ENCODE data around the gene USP32. TPM values are rescaled to one million over a fixed set of nuclear protein-coding genes. Genes with fewer than 3 reads are reported as not detected.
A peak's percentile ranks its signal among the peaks of the same experiment; 100 is the strongest.
"Not testable (repeated sequence)": the region's sequence is repeated elsewhere in the genome, so short reads cannot be mapped to it uniquely, and the experiment has no call there.

Gene USP32
- total RNA-seq, 2 donors from 2014 or later, result 54.1 to 74.3 TPM

DNA sequence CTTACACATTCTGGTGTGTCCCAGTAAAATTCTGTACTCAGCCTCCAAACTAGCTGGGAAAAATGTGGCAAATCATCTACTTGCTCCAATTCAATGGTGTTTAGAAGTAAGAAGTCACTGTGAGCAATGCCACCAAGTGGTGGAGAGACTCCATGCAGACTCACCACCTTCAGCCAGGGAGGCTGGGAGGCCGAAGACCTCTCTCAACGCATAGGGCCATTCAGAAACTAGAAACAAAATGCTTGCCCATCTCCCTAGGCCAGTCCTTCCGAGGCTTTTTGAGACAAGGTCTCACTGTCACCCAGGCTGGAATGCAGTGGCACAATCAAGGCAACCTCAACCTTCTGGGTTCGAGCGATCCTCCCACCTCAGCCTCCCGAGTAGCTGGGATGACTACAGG is 217.2 kb downstream of the USP32 start:
- not testable (repeated sequence) for H3K9me3 Mint-ChIP-seq; H3K27me3 Mint-ChIP-seq (ENCODE audit: insufficient read depth); H3K27ac ChIP-seq (ENCODE audit: low read depth, low read length); H3K9ac ChIP-seq (ENCODE audit: extremely low read depth, low read length, poor library complexity, severe bottlenecking); H3K9me3 ChIP-seq (ENCODE audit: control insufficient read depth, low read length); H3K4me3 ChIP-seq (ENCODE audit: low read length); H3K27ac Mint-ChIP-seq; H3K27me3 ChIP-seq (ENCODE audit: control insufficient read depth, insufficient read depth, low read length, poor library complexity, severe bottlenecking); H3K4me1 ChIP-seq (ENCODE audit: control insufficient read depth, insufficient read depth, low read length); H3K4me3 Mint-ChIP-seq
- peaks cover 12% of the 10 kb centered on the region for H3K36me3 ChIP-seq (ENCODE audit: control insufficient read depth, insufficient read depth, low read length)
- Mint-ChIP-seq H3K4me1 (peaks cover 18% of the 10 kb centered on the region), H3K36me3 (ENCODE audit: low read depth) (peaks cover 25% of the 10 kb centered on the region)
- TF ChIP-seq, protein P1, sequence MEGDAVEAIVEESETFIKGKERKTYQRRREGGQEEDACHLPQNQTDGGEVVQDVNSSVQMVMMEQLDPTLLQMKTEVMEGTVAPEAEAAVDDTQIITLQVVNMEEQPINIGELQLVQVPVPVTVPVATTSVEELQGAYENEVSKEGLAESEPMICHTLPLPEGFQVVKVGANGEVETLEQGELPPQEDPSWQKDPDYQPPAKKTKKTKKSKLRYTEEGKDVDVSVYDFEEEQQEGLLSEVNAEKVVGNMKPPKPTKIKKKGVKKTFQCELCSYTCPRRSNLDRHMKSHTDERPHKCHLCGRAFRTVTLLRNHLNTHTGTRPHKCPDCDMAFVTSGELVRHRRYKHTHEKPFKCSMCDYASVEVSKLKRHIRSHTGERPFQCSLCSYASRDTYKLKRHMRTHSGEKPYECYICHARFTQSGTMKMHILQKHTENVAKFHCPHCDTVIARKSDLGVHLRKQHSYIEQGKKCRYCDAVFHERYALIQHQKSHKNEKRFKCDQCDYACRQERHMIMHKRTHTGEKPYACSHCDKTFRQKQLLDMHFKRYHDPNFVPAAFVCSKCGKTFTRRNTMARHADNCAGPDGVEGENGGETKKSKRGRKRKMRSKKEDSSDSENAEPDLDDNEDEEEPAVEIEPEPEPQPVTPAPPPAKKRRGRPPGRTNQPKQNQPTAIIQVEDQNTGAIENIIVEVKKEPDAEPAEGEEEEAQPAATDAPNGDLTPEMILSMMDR (conservative IDR thresholded peaks at IDR 0.05), result peak; percentile 72
- WGBS, 2 experiments (ENCODE audit: insufficient coverage in 1 of 2, insufficient read length in 1 of 2), result 90 to 96% methylated on average over 2 to 6 of the region's 6 CpGs
- peak; percentile 84 for DNase-seq

DNA sequence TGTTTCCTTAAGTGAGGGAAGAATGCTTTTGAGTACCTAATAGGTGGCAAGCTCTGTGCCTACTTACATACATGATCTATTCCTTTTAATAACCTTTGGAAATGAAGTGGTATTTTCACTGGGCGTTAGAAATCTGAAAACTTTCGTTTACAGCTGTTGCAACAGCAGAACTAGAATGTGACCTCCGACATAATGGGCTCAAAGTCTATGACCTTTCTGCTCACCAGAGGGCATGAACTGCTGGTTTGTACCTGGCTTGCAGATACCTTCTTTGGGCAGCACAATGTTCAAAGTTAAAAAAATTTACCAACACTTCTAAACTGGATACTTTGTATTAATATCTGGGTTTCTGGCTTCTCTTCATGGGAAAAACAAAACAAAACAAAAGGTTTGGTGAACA is 217.9 kb downstream of the USP32 start:
- DNase-seq, result no peak

DNA sequence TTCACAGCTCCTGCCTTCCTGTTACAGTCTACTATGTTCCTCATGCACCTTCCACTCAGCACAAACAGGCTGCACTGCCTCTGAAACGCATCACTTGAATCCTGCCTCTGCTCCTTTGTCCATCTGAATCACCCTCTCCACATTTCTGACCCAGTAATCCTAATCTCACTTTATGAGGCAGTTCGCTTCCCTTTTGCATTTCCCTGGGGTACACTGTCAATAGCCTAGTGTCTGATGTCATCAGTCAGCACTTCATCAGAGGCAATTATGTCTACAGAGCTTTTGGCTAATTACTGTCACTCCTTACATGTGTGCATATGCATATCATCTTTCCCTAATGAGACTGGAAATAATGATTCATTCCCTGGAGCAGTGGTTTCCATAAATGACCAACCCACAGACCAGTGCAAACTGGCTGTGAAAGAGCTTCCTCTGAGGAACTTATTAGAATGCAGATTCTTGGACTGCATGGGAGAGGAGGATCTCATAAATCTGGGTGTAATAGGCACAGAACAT is 218.6 kb downstream of the USP32 start:
- peaks cover 19% of the 10 kb centered on the region for H3K4me1 Mint-ChIP-seq
- peak overlapping the region; percentile 50 for H3K27ac Mint-ChIP-seq
- no peaks in the 10 kb centered on the region for H3K9me3 Mint-ChIP-seq
- TF ChIP-seq, protein P1 (conservative IDR thresholded peaks at IDR 0.05), result no peak
- H3K9me3 ChIP-seq (ENCODE audit: control insufficient read depth, low read length), result no peaks in the 10 kb centered on the region
- peaks cover 4% of the 10 kb centered on the region for H3K36me3 ChIP-seq (ENCODE audit: control insufficient read depth, insufficient read depth, low read length)
- no peak overlapping the region for H3K9ac ChIP-seq (ENCODE audit: extremely low read depth, low read length, poor library complexity, severe bottlenecking)
- H3K36me3 Mint-ChIP-seq (ENCODE audit: low read depth), result peaks cover 17% of the 10 kb centered on the region
- 93 to 99% methylated on average over 2 of the region's 2 CpGs for WGBS, 2 experiments (ENCODE audit: insufficient coverage in 1 of 2, insufficient read length in 1 of 2)
- no peak overlapping the region for H3K4me3 ChIP-seq (ENCODE audit: low read length)
- H3K27ac ChIP-seq (ENCODE audit: low read depth, low read length), result no peak overlapping the region
- DNase-seq, result peak; percentile 39
- no peaks in the 10 kb centered on the region for H3K27me3 ChIP-seq (ENCODE audit: control insufficient read depth, insufficient read depth, low read length, poor library complexity, severe bottlenecking)
- H3K4me3 Mint-ChIP-seq, result no peak overlapping the region
- no peaks in the 10 kb centered on the region for H3K27me3 Mint-ChIP-seq (ENCODE audit: insufficient read depth)
- H3K4me1 ChIP-seq (ENCODE audit: control insufficient read depth, insufficient read depth, low read length), result peaks cover 4% of the 10 kb centered on the region

More for the DNA sequence above, 217.9 kb downstream of the USP32 start:
- 91 to 93% methylated on average over 3 of the region's 3 CpGs for WGBS, 2 experiments (ENCODE audit: insufficient coverage in 1 of 2, insufficient read length in 1 of 2)
- Mint-ChIP-seq H3K4me1 (peaks cover 19% of the 10 kb centered on the region), H3K9me3 (no peaks in the 10 kb centered on the region), H3K27me3 (ENCODE audit: insufficient read depth) (no peaks in the 10 kb centered on the region), H3K27ac (no peak overlapping the region), H3K4me3 (no peak overlapping the region), H3K36me3 (ENCODE audit: low read depth) (peaks cover 23% of the 10 kb centered on the region)
- no peaks in the 10 kb centered on the region for H3K9me3 ChIP-seq (ENCODE audit: control insufficient read depth, low read length)
- no peaks in the 10 kb centered on the region for H3K27me3 ChIP-seq (ENCODE audit: control insufficient read depth, insufficient read depth, low read length, poor library complexity, severe bottlenecking)
- TF ChIP-seq, protein P1 (conservative IDR thresholded peaks at IDR 0.05), result no peak
- H3K27ac ChIP-seq (ENCODE audit: low read depth, low read length), result no peak overlapping the region
- H3K4me1 ChIP-seq (ENCODE audit: control insufficient read depth, insufficient read depth, low read length), result peaks cover 4% of the 10 kb centered on the region
- H3K36me3 ChIP-seq (ENCODE audit: control insufficient read depth, insufficient read depth, low read length), result peaks cover 9% of the 10 kb centered on the region
- H3K9ac ChIP-seq (ENCODE audit: extremely low read depth, low read length, poor library complexity, severe bottlenecking), result no peak overlapping the region
- H3K4me3 ChIP-seq (ENCODE audit: low read length), result no peak overlapping the region

Measured in endodermal cell (in vitro differentiated cells).